GM19455 (cell line): ENCODE measurements around the gene CD44.

Experiments used
- ATAC-seq: cut with Tn5 transposase; IDR thresholded peaks from one replicate; pipeline ENCODE4 v1.9.1; 2021; ENCODE audit not compliant: unreplicated experiment

The CD44 gene

GRCh38 chr11:35250621-35251020 is 111.7 kb downstream of the CD44 start:
- no peak for ATAC-seq

GRCh38 chr11:35253237-35253636 is 114.3 kb downstream of the CD44 start:
- ATAC-seq: no peak

GRCh38 chr11:35255514-35255913 is 116.5 kb downstream of the CD44 start:
- no peak for ATAC-seq

DNA sequence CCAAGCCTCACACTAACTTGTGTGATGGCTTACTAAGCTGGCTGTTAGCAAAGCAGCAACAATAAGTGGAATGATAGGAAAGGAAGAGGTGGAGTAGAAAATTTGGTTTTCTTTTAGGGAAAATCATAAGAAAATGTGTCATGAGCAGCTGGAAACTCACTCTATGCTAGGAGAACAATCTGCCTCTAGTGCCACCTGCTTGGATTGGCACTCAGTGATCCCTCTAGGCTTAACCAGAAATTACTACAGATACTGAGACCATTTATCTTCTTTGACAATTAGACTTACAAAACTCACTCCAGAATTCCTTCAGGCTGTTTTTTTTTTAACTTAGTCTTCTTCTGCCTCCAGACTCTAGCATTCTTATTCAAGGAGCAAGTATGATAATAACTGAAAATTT is 117.3 kb downstream of the CD44 start:
- no peak for ATAC-seq

- ATAC-seq: peak; percentile 99
Measured at GRCh38 chr11:35257281-35257680, 118.3 kb downstream of the CD44 start.

- no peak for ATAC-seq
Measured at GRCh38 chr11:35259529-35259928, 120.6 kb downstream of the CD44 start.

GRCh38 chr11:35260342-35260985 is 121.5 kb downstream of the CD44 start:
- ATAC-seq: no peak

DNA sequence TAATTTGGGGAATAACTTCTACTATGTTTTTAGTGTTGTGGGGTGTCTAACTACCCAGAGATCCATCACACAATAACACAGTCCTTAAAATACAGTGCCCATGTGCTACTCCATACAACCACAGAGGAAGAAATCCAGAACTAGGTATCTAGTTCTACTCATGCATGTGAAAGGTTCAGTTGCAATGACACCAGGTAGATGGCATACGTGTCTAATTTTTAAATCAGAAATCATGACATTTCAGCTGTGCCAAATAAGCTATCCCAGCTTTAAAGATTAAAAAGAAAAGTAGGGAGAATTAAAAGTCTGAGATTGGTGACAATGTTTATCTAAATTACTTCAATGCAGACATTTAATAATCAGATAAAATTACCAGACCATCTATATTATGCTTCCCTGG is 122.2 kb downstream of the CD44 start:
- no peak for ATAC-seq

DNA sequence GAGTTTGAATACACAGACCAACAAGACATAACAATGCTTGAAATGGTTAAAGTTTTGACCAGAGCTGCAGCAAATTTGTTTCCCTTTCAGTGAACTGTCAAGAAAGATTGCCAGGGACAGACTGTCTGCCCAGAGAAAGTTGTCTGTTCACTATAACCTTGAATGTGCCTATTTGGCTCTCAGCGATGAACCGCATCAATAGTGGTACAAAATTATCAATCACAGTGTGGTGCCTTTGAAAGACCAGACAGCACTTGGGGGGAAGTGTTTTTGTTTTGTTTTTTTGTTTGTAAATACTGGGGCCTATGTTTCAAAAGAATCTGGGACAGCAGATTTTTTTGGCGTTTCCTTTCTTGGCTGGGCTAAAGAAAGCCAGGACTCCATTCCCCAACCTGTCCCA is 123.1 kb downstream of the CD44 start:
- ATAC-seq: no peak

GRCh38 chr11:35262735-35263134 is 123.8 kb downstream of the CD44 start:
- ATAC-seq: no peak

DNA sequence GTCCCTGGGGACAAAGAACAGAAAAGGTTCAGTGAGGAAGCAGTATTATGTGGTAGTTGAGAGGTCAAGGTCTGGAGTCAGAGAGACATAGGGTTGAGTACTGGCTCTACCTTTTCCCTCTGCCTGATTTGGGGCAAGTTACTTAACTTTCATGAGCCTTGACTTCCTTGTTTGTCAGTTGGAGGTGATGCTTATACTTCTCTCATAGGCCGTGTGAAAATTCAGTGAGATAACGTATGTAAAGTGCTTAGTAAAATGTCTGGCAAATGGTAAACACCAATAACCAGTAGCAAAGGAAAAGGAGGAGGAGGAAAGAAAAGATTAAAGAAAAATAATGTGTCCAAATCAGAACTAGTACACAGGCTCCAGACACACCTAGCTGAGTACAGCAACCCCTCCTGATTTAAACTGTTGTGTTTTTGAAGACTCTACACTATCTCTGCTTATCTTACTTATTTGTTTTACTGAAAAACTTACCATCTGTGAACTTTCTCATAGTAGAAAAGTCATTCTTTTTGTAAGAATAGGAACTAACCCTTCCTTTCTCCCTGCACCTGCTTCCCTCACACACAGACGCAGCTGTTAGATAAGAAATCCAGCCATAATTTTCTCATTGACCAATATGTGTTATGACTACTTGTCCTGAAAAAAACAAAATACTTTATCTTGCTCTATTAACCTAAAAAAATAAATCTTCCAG is 126.9 kb downstream of the CD44 start:
- ATAC-seq: no peak

DNA sequence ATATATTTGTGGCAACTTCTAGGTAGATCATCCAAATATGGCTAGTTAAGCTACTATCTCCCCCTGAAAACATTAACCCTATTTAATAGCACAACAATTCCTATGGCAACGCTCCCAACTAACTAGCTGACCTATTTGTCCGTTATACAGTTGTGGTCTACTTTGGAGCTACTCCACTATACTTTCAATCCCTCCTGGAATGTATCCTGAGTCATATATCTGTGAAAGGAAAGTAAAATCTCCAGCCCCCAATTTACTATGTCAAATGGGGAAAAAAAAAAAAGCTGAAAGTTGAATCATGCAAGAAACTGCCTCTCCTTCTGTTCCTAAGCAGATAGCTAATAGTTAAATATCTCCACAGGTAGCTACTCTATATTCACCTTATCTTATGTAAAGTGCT is 128.5 kb downstream of the CD44 start:
- no peak for ATAC-seq

DNA sequence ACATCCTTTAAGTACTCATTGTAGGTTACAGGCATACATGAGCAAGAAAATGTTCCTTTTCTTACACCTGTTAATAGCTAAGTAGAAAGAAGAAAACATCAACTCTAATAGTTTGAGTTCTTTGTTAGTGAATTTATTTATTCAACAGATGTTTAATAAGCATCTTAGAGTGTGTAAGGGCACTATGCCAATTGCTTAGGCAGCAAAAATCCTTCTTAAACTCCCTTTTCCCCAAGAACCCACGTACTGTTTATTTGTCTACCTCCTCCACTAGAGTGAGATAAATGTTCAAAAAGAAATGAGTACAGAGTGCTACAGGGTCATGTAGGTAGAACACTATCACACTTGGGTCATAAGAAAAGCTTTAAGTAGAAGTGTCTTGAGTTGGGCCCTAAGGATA is 131.4 kb downstream of the CD44 start:
- ATAC-seq: no peak

DNA sequence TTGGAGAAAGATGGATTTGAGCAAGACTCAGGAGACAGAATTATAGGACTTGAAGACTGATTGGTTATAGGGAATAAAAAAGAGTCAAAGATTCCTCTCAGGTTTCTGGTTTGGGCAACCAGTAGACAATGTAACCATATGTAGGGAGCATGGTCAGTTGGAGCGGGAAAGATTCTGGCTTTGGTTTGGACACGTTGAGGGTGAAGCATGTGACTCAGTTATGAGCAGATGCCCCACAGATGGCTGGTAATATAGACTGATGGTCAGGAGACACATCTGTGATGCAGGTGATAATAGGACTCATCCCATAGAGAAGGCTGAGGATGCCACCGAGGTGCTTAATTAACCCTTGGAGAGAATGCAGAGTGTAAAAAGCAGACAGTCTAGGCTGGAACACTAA is 132.1 kb downstream of the CD44 start:
- ATAC-seq: no peak

GRCh38 chr11:35272391-35272902 is 133.5 kb downstream of the CD44 start:
- ATAC-seq: peak; percentile 85

DNA sequence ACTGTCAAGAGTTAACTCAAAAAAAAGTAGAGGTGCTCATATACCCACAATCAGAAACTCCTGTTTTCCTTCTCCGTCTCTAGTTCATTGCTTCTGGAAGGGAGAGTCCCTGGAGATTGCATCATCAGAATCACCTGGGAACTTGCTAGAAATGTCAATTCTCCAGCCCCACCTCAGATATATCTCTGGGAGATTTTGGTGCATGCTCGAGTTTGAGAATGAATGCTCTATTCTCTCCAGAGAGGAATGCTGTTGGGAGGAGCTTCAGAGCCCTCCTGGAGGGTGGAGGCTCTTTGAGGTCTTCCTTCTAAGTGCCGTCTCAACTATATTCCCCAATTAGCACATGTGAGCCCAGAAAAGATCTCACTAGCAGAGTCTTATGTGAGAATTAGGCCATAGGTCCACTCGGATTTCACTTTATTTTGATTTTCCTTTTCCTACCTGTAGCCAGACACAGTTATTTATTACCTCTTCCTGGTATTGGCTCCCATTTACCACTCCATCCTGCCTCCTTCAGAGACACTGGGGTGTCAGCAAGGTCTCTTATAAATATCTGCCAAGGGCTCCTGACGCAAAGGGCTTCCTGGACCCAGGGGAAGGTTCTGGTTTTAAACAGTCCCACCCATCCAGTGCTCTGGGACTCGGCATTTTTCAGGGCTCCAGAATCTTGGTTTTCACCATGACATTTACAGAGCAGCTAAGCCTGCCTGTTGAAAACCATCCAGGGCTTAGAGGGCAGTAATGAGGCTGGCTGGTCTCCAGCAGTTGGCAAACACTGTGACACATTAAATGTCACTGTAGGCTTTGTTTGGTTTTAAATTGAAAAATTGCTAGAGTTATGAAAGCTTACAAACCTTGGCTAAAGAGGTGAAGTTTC is 136.2 kb downstream of the CD44 start:
- no peak for ATAC-seq

DNA sequence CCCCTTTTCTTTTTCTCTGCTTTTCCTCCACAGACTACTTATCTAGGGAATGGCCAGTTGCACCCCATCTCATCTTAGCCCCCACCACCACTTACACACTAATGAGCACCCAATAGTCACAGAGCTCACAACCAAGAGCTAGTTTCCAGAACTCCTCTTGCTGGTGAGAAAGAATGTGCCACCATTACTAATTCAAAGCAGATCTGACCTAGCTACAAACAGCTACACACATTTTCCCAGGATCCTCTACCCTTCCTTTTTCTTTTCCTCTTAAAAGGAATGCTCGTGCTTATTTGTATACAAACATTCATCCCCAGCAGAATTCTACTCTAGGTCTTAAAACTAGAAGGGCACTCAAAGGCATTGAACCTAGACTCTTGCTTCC is 136.8 kb downstream of the CD44 start:
- ATAC-seq: no peak

DNA sequence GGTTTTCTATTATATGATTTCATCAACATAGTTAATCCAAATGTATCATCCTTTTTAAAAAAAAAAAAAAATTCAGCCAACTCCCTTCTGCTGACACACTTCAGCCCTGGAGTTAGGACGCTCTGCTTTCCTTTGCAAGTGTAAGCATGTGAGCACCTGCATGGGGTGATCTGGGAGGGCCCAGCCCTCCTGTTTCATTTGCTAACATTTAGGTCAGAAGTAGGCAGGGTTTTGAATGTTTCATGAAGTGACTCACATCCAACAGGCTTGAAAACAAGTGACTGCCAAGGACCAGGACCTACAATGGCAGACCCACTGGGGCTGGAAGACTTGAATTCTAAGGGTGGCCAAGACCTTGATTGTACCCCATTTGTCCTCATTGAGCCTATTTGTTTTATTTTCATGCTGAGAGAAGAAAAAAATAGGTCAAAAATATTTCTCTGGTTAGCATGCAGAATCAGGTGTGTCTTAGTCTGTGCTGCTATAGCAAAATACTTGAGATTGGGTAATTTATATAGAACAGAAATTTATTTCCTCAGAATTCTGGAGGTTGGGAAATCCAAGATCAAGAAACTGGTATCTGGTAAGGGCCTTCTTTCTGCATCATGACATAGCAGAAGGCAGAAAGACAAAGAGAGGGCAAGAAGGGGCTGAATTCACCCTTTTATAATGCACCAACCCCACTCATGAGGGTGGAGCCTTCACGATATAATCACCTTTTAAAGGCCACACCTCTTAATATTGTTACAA is 137.6 kb downstream of the CD44 start:
- no peak for ATAC-seq

DNA sequence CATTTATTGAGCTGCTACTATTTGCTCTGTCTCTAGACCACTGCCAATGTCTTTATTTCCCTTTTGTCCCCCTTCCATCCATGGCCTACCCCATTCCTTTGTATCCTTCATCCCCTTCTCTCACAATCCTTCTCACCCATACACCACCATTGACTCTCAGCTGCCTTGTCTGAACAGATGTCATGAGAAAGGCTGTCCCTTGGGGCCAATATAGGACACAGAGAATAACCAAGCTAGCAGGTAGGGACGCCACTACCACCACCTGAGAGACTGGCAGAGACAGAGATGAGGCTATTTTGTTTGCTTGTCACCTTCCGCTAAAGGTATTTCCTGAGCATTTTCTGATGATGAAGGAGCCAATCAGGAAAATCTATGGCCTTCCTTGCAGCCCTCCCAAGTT is 138.9 kb downstream of the CD44 start:
- no peak for ATAC-seq

GRCh38 chr11:35280727-35281126 is 141.8 kb downstream of the CD44 start:
- ATAC-seq: no peak

DNA sequence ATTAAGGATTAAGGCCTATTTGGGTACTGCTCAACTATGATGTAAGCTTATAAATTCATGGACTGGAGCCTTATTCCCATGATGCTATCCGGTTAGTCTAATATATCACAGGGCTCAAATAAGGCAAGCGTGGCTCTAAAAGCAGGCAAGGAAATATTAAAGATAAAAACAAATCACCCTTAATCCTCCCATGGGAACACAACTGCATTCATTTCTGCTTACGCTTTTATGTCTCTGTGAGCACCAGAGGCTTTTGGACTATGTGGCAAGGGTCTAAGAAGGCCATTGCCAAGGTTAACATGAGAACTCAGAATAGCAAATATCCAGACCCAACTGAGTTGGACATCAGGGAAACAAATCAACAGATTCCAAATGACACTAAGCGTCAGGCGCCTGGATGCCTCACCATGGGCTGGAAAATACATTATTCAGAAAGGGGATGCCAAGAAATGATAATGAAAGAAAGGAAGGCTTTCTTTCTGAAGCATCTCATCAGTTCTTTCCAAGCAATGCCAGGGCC is 142.3 kb downstream of the CD44 start:
- no peak for ATAC-seq
